ENCODE measurements around the gene FOXD4. TPM values are rescaled to one million over a fixed set of nuclear protein-coding genes. Genes with fewer than 3 reads are reported as not detected.

Gene FOXD4
- total and polyA plus RNA-seq, 2 donors (not counting 3 experiments of a cell fraction or from before 2014, with no cell fraction given) = 0.07 to 0.35 TPM

Other genes starting within 250 kb of the FOXD4 start
- 10.3 and 12.3 TPM in 2 replicates for gene WASHC1, start 89.0 kb downstream of the FOXD4 start, total RNA-seq
- gene WASHC1, start 89.0 kb downstream of the FOXD4 start, polyA plus RNA-seq = 10.8 and 11.5 TPM in 2 replicates
- gene ZNG1A, start 60.6 kb upstream of the FOXD4 start, total RNA-seq = 39.8 and 41.9 TPM in 2 replicates
- gene ZNG1A, start 60.6 kb upstream of the FOXD4 start, polyA plus RNA-seq = 8.9 and 14.3 TPM in 2 replicates
- gene DOCK8, start 96.4 kb upstream of the FOXD4 start, total RNA-seq = 1.3 and 12.0 TPM in 2 replicates
- 0.53 and 0.54 TPM in 2 replicates for gene DOCK8, start 96.4 kb upstream of the FOXD4 start, polyA plus RNA-seq

All from endothelial cell of umbilical vein (primary cell).